K562 (cell line): Measurements from ENCODE around the gene ZBTB7A. TPM values are rescaled to one million over a fixed set of nuclear protein-coding genes. Genes with fewer than 3 reads are reported as not detected.

Experiments used
- ATAC-seq: fragments of 200-7000 bp; cut with Tn5 transposase; 3 replicates; pipeline ENCODE4 v1.9.1; 2020; ENCODE audit warnings: moderate library complexity
- BruUV-seq: library from RNA; stranded (reverse); fragments of 400-500 nt; replicated peaks from 2 replicates; lab custom pipeline; 2021; lab: Mats Ljungman, UMichigan
- CTCF ChIA-PET: fragments of 300-600 bp; formaldehyde crosslinking; extraction: SDS; loops from one replicate; lab custom pipeline; 2021; ENCODE audit warnings: low intra/inter-chr PET ratio; lab: Yijun Ruan, JAX
- POLR2A ChIA-PET: fragments of 300-600, 350-650 bp; sonication (Branson Sonifier 250); formaldehyde crosslinking; extraction: SDS; loops from one replicate; lab custom pipeline; 2021; ENCODE audit warnings: antibody characterized with exemption, inconsistent platforms; lab: Yijun Ruan, JAX
- DNase-seq, 4 experiments: peaks; one replicate each; pipeline versions ENCODE4 v3.0.0 to v3.0.0-alpha.2; 2011 to 2018; ENCODE audit warnings: low spot score in 3 of 4, mixed read lengths in 3 of 4; ENCODE audit errors: extremely low read depth in 1 of 4
- FAIRE-seq: peaks from 2 replicates; lab custom pipeline; 2011; peaks lifted over from hg19 to GRCh38; lab: Jason Lieb, UNC
- H2AFZ ChIP-seq: 2 replicates; pipeline ENCODE4 v1.6.0; 2011; ENCODE audit warnings: low read depth, low read length, control low read depth, inconsistent platforms
- H3K27ac ChIP-seq: fragments of 200-600 bp; 3 replicates; pipeline ENCODE4 v1.8.0; 2011; ENCODE audit warnings: low read depth, mild to moderate bottlenecking, control low read depth, inconsistent platforms, low read length, moderate library complexity, mixed read lengths; ENCODE audit errors: extremely low read depth
- H3K27me3 ChIP-seq, 2 experiments: fragments of 300-600 bp in 1 of 2; 2 replicates in 1 of 2; 3 replicates in 1 of 2; pipeline versions ENCODE4 v1.6.0 to v1.8.0; 2011; ENCODE audit warnings: inconsistent platforms in 2 of 2, low read length in 2 of 2, mild to moderate bottlenecking in 1 of 2, mixed read lengths in 1 of 2, moderate library complexity in 1 of 2; ENCODE audit not compliant: control insufficient read depth in 2 of 2, insufficient read depth in 2 of 2
- H3K36me3 ChIP-seq: fragments of 300-600 bp; 3 replicates; pipeline ENCODE4 v1.8.0; 2011; ENCODE audit warnings: mild to moderate bottlenecking, low read length, inconsistent platforms; ENCODE audit not compliant: control insufficient read depth, insufficient read depth
- H3K4me1 ChIP-seq, 2 experiments: fragments of 200-600 bp in 1 of 2; replicated peaks in 1 of 2; 2 replicates in 1 of 2; 3 replicates in 1 of 2; pipeline versions ENCODE4 v1.5.1 to v1.8.0; 2011; ENCODE audit warnings: inconsistent platforms in 2 of 2, low read length in 2 of 2, mild to moderate bottlenecking in 1 of 2, mixed read lengths in 1 of 2, moderate library complexity in 1 of 2; ENCODE audit not compliant: control insufficient read depth in 2 of 2, insufficient read depth in 2 of 2
- H3K4me2 ChIP-seq: 2 replicates; pipeline ENCODE4 v1.6.1; 2011; ENCODE audit warnings: low read length, control low read depth, inconsistent platforms, mixed read lengths; ENCODE audit not compliant: insufficient read depth
- H3K4me3 ChIP-seq: fragments of 200-600 bp; sonication (generic), shearing (Covaris generic); 2 replicates; pipeline ENCODE4 v1.5.1; 2016; ENCODE audit warnings: control low read depth, inconsistent platforms
- H3K79me2 ChIP-seq: fragments of 200-600 bp; 3 replicates; pipeline ENCODE4 v1.8.0; 2011; ENCODE audit warnings: low read length, inconsistent platforms; ENCODE audit not compliant: control insufficient read depth, insufficient read depth
- H3K9ac ChIP-seq, 2 experiments: 2 replicates each; pipeline versions ENCODE4 v1.6.0 to v1.6.1; 2011; ENCODE audit warnings: low read depth in 2 of 2, low read length in 2 of 2, control low read depth in 1 of 2, inconsistent platforms in 1 of 2, mild to moderate bottlenecking in 1 of 2, mixed read lengths in 1 of 2; ENCODE audit not compliant: insufficient read depth in 1 of 2
- H3K9me1 ChIP-seq: one replicate; pipeline ENCODE4 v1.6.0; 2011; ENCODE audit warnings: inconsistent platforms, mild to moderate bottlenecking, low read length, moderate library complexity; ENCODE audit not compliant: control insufficient read depth, insufficient read depth
- H3K9me3 ChIP-seq: replicated peaks from 2 replicates; pipeline ENCODE4 v1.5.1; 2011; ENCODE audit warnings: low read depth, low read length, inconsistent platforms; ENCODE audit not compliant: control insufficient read depth, insufficient read depth
- H4K20me1 ChIP-seq: replicated peaks from 2 replicates; pipeline ENCODE4 v1.6.1; 2011; ENCODE audit warnings: low read length, inconsistent platforms, mixed read lengths; ENCODE audit not compliant: control insufficient read depth, insufficient read depth
- CLOCK ChIP-seq: fragments of 250-450 bp; sonication (Bioruptor Pico); IDR thresholded peaks from 2 replicates; pipeline ENCODE4 v1.4.0; 2020; ENCODE audit warnings: mild to moderate bottlenecking, moderate library complexity, borderline replicate concordance
- E2F1 ChIP-seq: sonication (generic); formaldehyde crosslinking; IDR thresholded peaks from 2 replicates; pipeline ENCODE4 v1.8.1; 2023; ENCODE audit warnings: mild to moderate bottlenecking, missing genetic modification reagents, moderate library complexity
- EP400 ChIP-seq: fragments of 450-650 bp; IDR thresholded peaks from 2 replicates; pipeline ENCODE4 v1.6.1; 2017; ENCODE audit warnings: antibody characterized with exemption, mild to moderate bottlenecking, moderate library complexity
- NFXL1 ChIP-seq: fragments of 450-650 bp; formaldehyde crosslinking; IDR thresholded peaks from 2 replicates; pipeline ENCODE4 v1.4.0; 2021; ENCODE audit warnings: mild to moderate bottlenecking
- STAT5A ChIP-seq: IDR thresholded peaks from 2 replicates; pipeline ENCODE4 v1.6.1; 2012; ENCODE audit warnings: low read length, inconsistent platforms, borderline replicate concordance
- WGBS: fragments of 100-300 bp; shearing (Covaris generic); methylation state at CpG from one replicate; pipeline ENCODE4 v1.1.6; 2016; ENCODE audit warnings: low coverage, mixed read lengths; ENCODE audit not compliant: insufficient coverage; ENCODE audit errors: missing lambda C conversion rate; 5-methylcytosine and 5-hydroxymethylcytosine counted together
- in situ Hi-C: fragments of 300-500 bp; cut with MboI; formaldehyde crosslinking; loops from 4 replicates; pipeline ENCODE4 v1.15.0; 2018; ENCODE audit warnings: inconsistent platforms, mixed read lengths
- intact Hi-C: fragments of 100-400 bp; cut with micrococcal nuclease; formaldehyde crosslinking; loops from 2 replicates; pipeline ENCODE4 v1.14.2; 2022
- polyA plus RNA-seq, 8 experiments: library from polyadenylated mRNA; depleted of rRNA in 4 of 8; stranded (reverse) in 5 of 8; unstranded in 3 of 8; fragments of >200 nt; fragmentation: Nextera tagmentation in 2 of 8; fragmentation: Illumina TruSeq in 1 of 8; extraction: Ambion mirVana in 2 of 8; extraction: Trizol in 1 of 8; gene quantifications; 2 replicates each; pipeline versions ENCODE4 v1.2.1 to v1.2.3, GENCODE V29; 2011 to 2014; ENCODE audit warnings: inconsistent platforms in 1 of 8, missing spikeins in 1 of 8
- total RNA-seq, 7 experiments: library from RNA; depleted of rRNA in 6 of 7; stranded (reverse); fragments of >200 nt in 6 of 7; fragmentation: Illumina TruSeq in 2 of 7; extraction: Trizol in 2 of 7; gene quantifications; 2 replicates each; pipeline versions ENCODE4 v1.2.1 to v1.2.3, GENCODE V29; 2011 to 2021; ENCODE audit warnings: low replicate concordance in 1 of 7

ZBTB7A gene
- total and polyA plus RNA-seq, 9 of the 15 experiments (the other 6 are each of a cell fraction or from before 2014, with no cell fraction given), result 0.11 to 34.0 (median 4.6) TPM

- Histone ChIP-seq H3K79me2 (no peaks in the 10 kb centered on the region), H2AFZ (no peak overlapping the region), H3K36me3 (peaks cover 60% of the 10 kb centered on the region), H3K4me3 (no peak overlapping the region), H3K27me3 (no peaks in the 10 kb centered on the region), H3K27ac (no peak overlapping the region), H3K4me2 (no peak overlapping the region), H3K9ac (no peak overlapping the region), H4K20me1 (no peaks in the 10 kb centered on the region; the same call in 1 of the 2 replicates), H3K9me3 (peaks cover 6% of the 10 kb centered on the region), H3K4me1 (peaks cover 0 to 52% of the 10 kb centered on the region in 2 experiments; a peak in 2 of 5 replicates), H3K9me1 (no peaks in the 10 kb centered on the region)
- no peak for TF ChIP-seq EP400
- no peak for TF ChIP-seq NFXL1
- no peak for TF ChIP-seq CLOCK (CRISPR knock-in tag)
- TF ChIP-seq STAT5A, result peak; percentile 36; the same call in 1 of the 2 replicates
- no peak for TF ChIP-seq E2F1 (CRISPR knock-in tag)
- intact Hi-C loops (no loop called here), in situ Hi-C loops (no loop called here)
- FAIRE-seq (peak; percentile 99), ATAC-seq (no peak), DNase-seq (no peak)
- 90% methylated on average over 8 of the region's 10 CpGs for WGBS
- POLR2A ChIA-PET, result interaction anchor here (0.5 kb wide), 1 partner anchor 225 kb away, joined by 4 read pairs; no protein-coding TSS in a partner anchor
- CTCF ChIA-PET, result no interaction called here
- BruUV-seq, result no TSS peak
Observed at GRCh38 chr19:4035582-4035981, 31.1 kb downstream of the ZBTB7A start.
